Measurements from ENCODE around the gene DUXA.
"Not testable (repeated sequence)": the region's sequence is repeated elsewhere in the genome, so short reads cannot be mapped to it uniquely, and the experiment has no call there.

DUXA gene

GRCh38 chr19:57167385-57167784 lies at the start of gene DUXA:
DUXA (minus strand) TSS chr19:57167485; CDS start chr19:57167443, 42 bp downstream.
- Histone ChIP-seq H3K4me3 (ENCODE audit: low read depth, low read length) (no peak within 1 kb of the TSS), H3K36me3 (ENCODE audit: control insufficient read depth, insufficient read depth, low read length) (no peaks in the 10 kb centered on the region), H3K27ac (ENCODE audit: low read depth, low read length) (no peak within 1 kb of the TSS), H3K4me1 (ENCODE audit: control insufficient read depth, insufficient read depth, low read length) (no peaks in the 10 kb centered on the region), H3K9ac (ENCODE audit: low read depth, low read length) (no peak within 1 kb of the TSS), H3K27me3 (ENCODE audit: control insufficient read depth, insufficient read depth, low read length) (no peaks in the 10 kb centered on the region), H3K9me3 (ENCODE audit: control insufficient read depth, insufficient read depth, low read length) (peaks cover 59% of the 10 kb centered on the region)

- Histone ChIP-seq H3K4me3 (ENCODE audit: low read depth, low read length) (no peak overlapping the region), H3K9ac (ENCODE audit: low read depth, low read length) (no peak overlapping the region), H3K27ac (ENCODE audit: low read depth, low read length) (no peak overlapping the region), H3K9me3 (ENCODE audit: control insufficient read depth, insufficient read depth, low read length) (no peaks in the 10 kb centered on the region), H3K36me3 (ENCODE audit: control insufficient read depth, insufficient read depth, low read length) (peaks cover 50% of the 10 kb centered on the region), H3K27me3 (ENCODE audit: control insufficient read depth, insufficient read depth, low read length) (no peaks in the 10 kb centered on the region), H3K4me1 (ENCODE audit: control insufficient read depth, insufficient read depth, low read length) (no peaks in the 10 kb centered on the region)
These were observed 44.8 kb upstream of the DUXA start for GRCh38 chr19:57212109-57212508.

GRCh38 chr19:57210381-57210780 lies 43.1 kb upstream of the DUXA start:
- H3K27me3 ChIP-seq (ENCODE audit: control insufficient read depth, insufficient read depth, low read length) = no peaks in the 10 kb centered on the region
- H3K4me3 ChIP-seq (ENCODE audit: low read depth, low read length) = no peak overlapping the region
- no peak overlapping the region for H3K27ac ChIP-seq (ENCODE audit: low read depth, low read length)
- H3K4me1 ChIP-seq (ENCODE audit: control insufficient read depth, insufficient read depth, low read length) = no peaks in the 10 kb centered on the region
- peaks cover 57% of the 10 kb centered on the region for H3K36me3 ChIP-seq (ENCODE audit: control insufficient read depth, insufficient read depth, low read length)
- H3K9ac ChIP-seq (ENCODE audit: low read depth, low read length) = no peak overlapping the region
- H3K9me3 ChIP-seq (ENCODE audit: control insufficient read depth, insufficient read depth, low read length) = no peaks in the 10 kb centered on the region

- H3K4me1 ChIP-seq (ENCODE audit: control insufficient read depth, insufficient read depth, low read length) = no peaks in the 10 kb centered on the region
- peaks cover 19% of the 10 kb centered on the region for H3K36me3 ChIP-seq (ENCODE audit: control insufficient read depth, insufficient read depth, low read length)
- H3K9ac ChIP-seq (ENCODE audit: low read depth, low read length) = no peak overlapping the region
- H3K27ac ChIP-seq (ENCODE audit: low read depth, low read length) = no peak overlapping the region
- H3K9me3 ChIP-seq (ENCODE audit: control insufficient read depth, insufficient read depth, low read length) = no peaks in the 10 kb centered on the region
- H3K27me3 ChIP-seq (ENCODE audit: control insufficient read depth, insufficient read depth, low read length) = no peaks in the 10 kb centered on the region
- no peak overlapping the region for H3K4me3 ChIP-seq (ENCODE audit: low read depth, low read length)
These were observed 34.9 kb upstream of the DUXA start for GRCh38 chr19:57202160-57202559.

GRCh38 chr19:57197874-57198273 lies 30.6 kb upstream of the DUXA start:
- not testable (repeated sequence) for H3K4me3 ChIP-seq (ENCODE audit: low read depth, low read length)
- H3K36me3 ChIP-seq (ENCODE audit: control insufficient read depth, insufficient read depth, low read length) = peaks cover 40% of the 10 kb centered on the region

GRCh38 chr19:57192993-57193392 lies 25.7 kb upstream of the DUXA start:
- no peak overlapping the region for H3K4me3 ChIP-seq (ENCODE audit: low read depth, low read length)
- H3K27ac ChIP-seq (ENCODE audit: low read depth, low read length) = no peak overlapping the region
- H3K27me3 ChIP-seq (ENCODE audit: control insufficient read depth, insufficient read depth, low read length) = no peaks in the 10 kb centered on the region
- H3K9me3 ChIP-seq (ENCODE audit: control insufficient read depth, insufficient read depth, low read length) = peaks cover 28% of the 10 kb centered on the region
- H3K4me1 ChIP-seq (ENCODE audit: control insufficient read depth, insufficient read depth, low read length) = 0 out of 2 replicates have a peak, but pooled peaks cover 6% of the 10 kb centered on the region
- no peak overlapping the region for H3K9ac ChIP-seq (ENCODE audit: low read depth, low read length)
- peaks cover 40% of the 10 kb centered on the region for H3K36me3 ChIP-seq (ENCODE audit: control insufficient read depth, insufficient read depth, low read length)

More at GRCh38 chr19:57197874-57198273, 30.6 kb upstream of the DUXA start:
- H3K9me3 ChIP-seq (ENCODE audit: control insufficient read depth, insufficient read depth, low read length); H3K27ac ChIP-seq (ENCODE audit: low read depth, low read length); H3K9ac ChIP-seq (ENCODE audit: low read depth, low read length); H3K4me1 ChIP-seq (ENCODE audit: control insufficient read depth, insufficient read depth, low read length); H3K27me3 ChIP-seq (ENCODE audit: control insufficient read depth, insufficient read depth, low read length): not testable (repeated sequence)

- Histone ChIP-seq H3K9ac (ENCODE audit: low read depth, low read length) (peak overlapping the region; percentile 55; the same call in 1 of the 2 replicates), H3K9me3 (ENCODE audit: control insufficient read depth, insufficient read depth, low read length) (peaks cover 37% of the 10 kb centered on the region), H3K27ac (ENCODE audit: low read depth, low read length) (no peak overlapping the region)
These were observed 24.8 kb upstream of the DUXA start for GRCh38 chr19:57192077-57192420.

GRCh38 chr19:57191141-57192076 lies 24.1 kb upstream of the DUXA start, which contains the start of gene ZNF264:
ZNF264 (plus strand) TSS chr19:57191500; CDS start chr19:57191914, 414 bp downstream.
- Histone ChIP-seq H3K4me1 (ENCODE audit: control insufficient read depth, insufficient read depth, low read length) (0 out of 2 replicates have a peak, but pooled peaks cover 6% of the 10 kb centered on the region), H3K9ac (ENCODE audit: low read depth, low read length) (peak within 1 kb of the TSS; percentile 55), H3K27me3 (ENCODE audit: control insufficient read depth, insufficient read depth, low read length) (no peaks in the 10 kb centered on the region), H3K36me3 (ENCODE audit: control insufficient read depth, insufficient read depth, low read length) (peaks cover 32% of the 10 kb centered on the region), H3K9me3 (ENCODE audit: control insufficient read depth, insufficient read depth, low read length) (peaks cover 42% of the 10 kb centered on the region), H3K27ac (ENCODE audit: low read depth, low read length) (peak within 1 kb of the TSS; percentile 66), H3K4me3 (ENCODE audit: low read depth, low read length) (peak within 1 kb of the TSS; percentile 76)

More at GRCh38 chr19:57192077-57192420, 24.8 kb upstream of the DUXA start:
- peak overlapping the region; percentile 76 for H3K4me3 ChIP-seq (ENCODE audit: low read depth, low read length)
- H3K36me3 ChIP-seq (ENCODE audit: control insufficient read depth, insufficient read depth, low read length) = peaks cover 39% of the 10 kb centered on the region
- 0 out of 2 replicates have a peak, but pooled peaks cover 6% of the 10 kb centered on the region for H3K4me1 ChIP-seq (ENCODE audit: control insufficient read depth, insufficient read depth, low read length)
- no peaks in the 10 kb centered on the region for H3K27me3 ChIP-seq (ENCODE audit: control insufficient read depth, insufficient read depth, low read length)

- no peak overlapping the region for H3K27ac ChIP-seq (ENCODE audit: low read depth, low read length)
- no peaks in the 10 kb centered on the region for H3K27me3 ChIP-seq (ENCODE audit: control insufficient read depth, insufficient read depth, low read length)
- no peak overlapping the region for H3K9ac ChIP-seq (ENCODE audit: low read depth, low read length)
- peaks cover 21% of the 10 kb centered on the region for H3K36me3 ChIP-seq (ENCODE audit: control insufficient read depth, insufficient read depth, low read length)
- peaks cover 42% of the 10 kb centered on the region for H3K9me3 ChIP-seq (ENCODE audit: control insufficient read depth, insufficient read depth, low read length)
- peak overlapping the region; percentile 76 for H3K4me3 ChIP-seq (ENCODE audit: low read depth, low read length)
- 0 out of 2 replicates have a peak, but pooled peaks cover 6% of the 10 kb centered on the region for H3K4me1 ChIP-seq (ENCODE audit: control insufficient read depth, insufficient read depth, low read length)
These were observed 23.0 kb upstream of the DUXA start for GRCh38 chr19:57190301-57190700.

GRCh38 chr19:57171551-57172081 lies 4.3 kb upstream of the DUXA start:
- Histone ChIP-seq H3K9ac (ENCODE audit: low read depth, low read length) (no peak overlapping the region), H3K27ac (ENCODE audit: low read depth, low read length) (no peak overlapping the region), H3K4me3 (ENCODE audit: low read depth, low read length) (peak overlapping the region; percentile 49), H3K36me3 (ENCODE audit: control insufficient read depth, insufficient read depth, low read length) (no peaks in the 10 kb centered on the region), H3K9me3 (ENCODE audit: control insufficient read depth, insufficient read depth, low read length) (peaks cover 53% of the 10 kb centered on the region), H3K27me3 (ENCODE audit: control insufficient read depth, insufficient read depth, low read length) (no peaks in the 10 kb centered on the region), H3K4me1 (ENCODE audit: control insufficient read depth, insufficient read depth, low read length) (no peaks in the 10 kb centered on the region)

GRCh38 chr19:57165846-57166245 lies 1.4 kb downstream of the DUXA start:
- Histone ChIP-seq H3K4me3 (ENCODE audit: low read depth, low read length) (no peak overlapping the region), H3K4me1 (ENCODE audit: control insufficient read depth, insufficient read depth, low read length) (no peaks in the 10 kb centered on the region), H3K9ac (ENCODE audit: low read depth, low read length) (no peak overlapping the region), H3K27me3 (ENCODE audit: control insufficient read depth, insufficient read depth, low read length) (no peaks in the 10 kb centered on the region), H3K36me3 (ENCODE audit: control insufficient read depth, insufficient read depth, low read length) (no peaks in the 10 kb centered on the region), H3K9me3 (ENCODE audit: control insufficient read depth, insufficient read depth, low read length) (peaks cover 50% of the 10 kb centered on the region), H3K27ac (ENCODE audit: low read depth, low read length) (no peak overlapping the region)
